Measurements from ENCODE around the gene SLC44A4. TPM values are rescaled to one million over a fixed set of nuclear protein-coding genes. Genes with fewer than 3 reads are reported as not detected.

The SLC44A4 gene
- polyA plus RNA-seq, 2 of the 4 experiments (the other 2 are of a cell fraction), result 0.27 TPM; not detected in 1

GRCh38 chr6:31927242-31927862 is 48.6 kb upstream of the SLC44A4 start, which contains the start of gene C2:
TSS of gene C2 (plus strand) at chr6:31927717. CDS start at chr6:31927753, 36 bp downstream.
- POLR2A ChIA-PET, result no interaction called here

GRCh38 chr6:31922942-31923341 is 44.1 kb upstream of the SLC44A4 start:
- ATAC-seq, result peak in 1 of 2 experiments; percentile 52; a peak in 1 of 6 replicates
- no peak overlapping the region for H3K27ac ChIP-seq
- H3K4me2 ChIP-seq, result no peak overlapping the region
- POLR2A ChIA-PET, result no interaction called here
- H3K4me1 ChIP-seq, result peaks cover 14% of the 10 kb centered on the region
- WGBS (ENCODE audit: missing lambda C conversion rate), result 21% methylated on average over 5 of the region's 5 CpGs
- CTCF ChIA-PET, result interaction anchor here (0.8 to 4.9 kb wide), 3 partner anchors 20 to 85 kb away, joined by 3 to 24 read pairs (median 3); no protein-coding TSS in a partner anchor
- DNase-seq (ENCODE audit: low read depth in 1 of 2, low spot score in 1 of 2), result no peak
- FAIRE-seq, result no peak
- no peak for TF ChIP-seq ZFP36 (IDR thresholded peaks at IDR 0.05; ENCODE audit: borderline replicate concordance, partially characterized antibody)
- no peak for TF ChIP-seq JUN (IDR thresholded peaks at IDR 0.05)
- TF ChIP-seq TFCP2L1 (CRISPR knock-in tag; IDR thresholded peaks at IDR 0.05), result no peak
- no peak for TF ChIP-seq HOXB13 (CRISPR knock-in tag; IDR thresholded peaks at IDR 0.05; ENCODE audit: low read depth)
- no peak for TF ChIP-seq RFX5 (IDR thresholded peaks at IDR 0.05)
- no peak for TF ChIP-seq CHD4 (IDR thresholded peaks at IDR 0.05; ENCODE audit: borderline replicate concordance)
- no peak for TF ChIP-seq E2F6 (IDR thresholded peaks at IDR 0.05; ENCODE audit: borderline replicate concordance, low read depth)
- TF ChIP-seq BCL3 (IDR thresholded peaks at IDR 0.05), result no peak
- no peak for TF ChIP-seq POLR2AphosphoS2 (conservative IDR thresholded peaks at IDR 0.05; ENCODE audit: low read length)
- no peak for TF ChIP-seq GATA3 (IDR thresholded peaks at IDR 0.05; ENCODE audit: borderline replicate concordance)
- TF ChIP-seq KDM5A (IDR thresholded peaks at IDR 0.05), result no peak
- peaks cover 3% of the 10 kb centered on the region; the same call in 1 of the 3 replicates for H3K9me3 ChIP-seq
- H3K4me3 ChIP-seq, result no peak overlapping the region

More at GRCh38 chr6:31927242-31927862, 48.6 kb upstream of the SLC44A4 start, which contains the start of gene C2:
- Histone ChIP-seq H3K9me3 (peaks cover 3% of the 10 kb centered on the region; the same call in 1 of the 3 replicates), H3K4me1 (no peaks in the 10 kb centered on the region; the same call in 2 of the 3 replicates), H3K4me2 (0 out of 3 replicates have a peak within 1 kb of the TSS, but pooled peaks have one; percentile 14), H3K27ac (no peak within 1 kb of the TSS), H3K4me3 (no peak within 1 kb of the TSS)
- no peak for FAIRE-seq
- TF ChIP-seq SREBF2 (IDR thresholded peaks at IDR 0.05), result no peak
- no peak for TF ChIP-seq GATA3 (IDR thresholded peaks at IDR 0.05; ENCODE audit: borderline replicate concordance)
- ATAC-seq, result no peak
- no peak for DNase-seq (ENCODE audit: low read depth in 1 of 2, low spot score in 1 of 2)
- CTCF ChIA-PET, result no interaction called here
- WGBS (ENCODE audit: missing lambda C conversion rate), result 64% methylated on average over 11 of the region's 11 CpGs

- H3K4me1 ChIP-seq, result peaks cover 14% of the 10 kb centered on the region
- ATAC-seq, result peak in 1 of 2 experiments; percentile 33; a peak in 2 of 6 replicates
- H3K9me3 ChIP-seq, result no peaks in the 10 kb centered on the region; the same call in 2 of the 3 replicates
- DNase-seq (ENCODE audit: low read depth in 1 of 2, low spot score in 1 of 2), result peak in 1 of 2 experiments; percentile 55
- peak overlapping the region; percentile 20; the same call in 1 of the 3 replicates for H3K4me2 ChIP-seq
- WGBS (ENCODE audit: missing lambda C conversion rate), result 25% methylated on average over 1 of the region's 2 CpGs
- no peak for TF ChIP-seq MAFK (IDR thresholded peaks at IDR 0.05; ENCODE audit: partially characterized antibody)
- TF ChIP-seq ZNF302 (CRISPR knock-in tag; IDR thresholded peaks at IDR 0.05), result no peak
- TF ChIP-seq POLR2AphosphoS2 (conservative IDR thresholded peaks at IDR 0.05; ENCODE audit: low read length), result no peak
- TF ChIP-seq CHD2 (IDR thresholded peaks at IDR 0.05; ENCODE audit: low read length, partially characterized antibody), result no peak
- TF ChIP-seq SREBF2 (IDR thresholded peaks at IDR 0.05), result no peak
- TF ChIP-seq FOSB (CRISPR knock-in tag; IDR thresholded peaks at IDR 0.05), result no peak
- TF ChIP-seq CHD4 (IDR thresholded peaks at IDR 0.05; ENCODE audit: borderline replicate concordance), result no peak
- no peak for TF ChIP-seq EHF (CRISPR knock-in tag; IDR thresholded peaks at IDR 0.05)
- no peak for TF ChIP-seq KDM1A (IDR thresholded peaks at IDR 0.05; ENCODE audit: low read depth)
- TF ChIP-seq SMC3 (IDR thresholded peaks at IDR 0.05), result no peak
- TF ChIP-seq HOXB13 (CRISPR knock-in tag; IDR thresholded peaks at IDR 0.05; ENCODE audit: low read depth), result no peak
- no peak overlapping the region for H3K4me3 ChIP-seq
- peak overlapping the region; percentile 47 to 61; a peak in 4 of 6 replicates for H3K27ac ChIP-seq
- POLR2A ChIA-PET, result no interaction called here
- FAIRE-seq, result no peak
- CTCF ChIA-PET, result interaction anchor here (4.9 kb wide), 1 partner anchor 31 kb away, joined by 24 read pairs; no protein-coding TSS in a partner anchor
Observed at GRCh38 chr6:31920811-31921210, 42.0 kb upstream of the SLC44A4 start.
